ENCODE data around the gene VPS26B. TPM values are rescaled to one million over a fixed set of nuclear protein-coding genes. Genes with fewer than 3 reads are reported as not detected.

Gene VPS26B
- polyA plus RNA-seq, 1 donor from 2014 or later = 11.8 TPM

GRCh38 chr11:134260983-134261382 is 36.5 kb downstream of the VPS26B start:
- no peak overlapping the region for H3K4me3 Mint-ChIP-seq

GRCh38 chr11:134261626-134262488 is 37.4 kb downstream of the VPS26B start:
- Mint-ChIP-seq H3K4me1 (peaks cover 0 to 3% (median 0%) of the 10 kb centered on the region in 3 donors), H3K27me3 (no peaks in the 10 kb centered on the region), H3K9me3 (no peaks in the 10 kb centered on the region), H3K36me3 (peaks cover 4% of the 10 kb centered on the region), H3K4me3 (no peak overlapping the region), H3K27ac (no peak overlapping the region)

More at GRCh38 chr11:134260983-134261382, 36.5 kb downstream of the VPS26B start:
- Mint-ChIP-seq H3K27ac (no peak overlapping the region), H3K9me3 (no peaks in the 10 kb centered on the region), H3K4me1 (peaks cover 0 to 3% (median 0%) of the 10 kb centered on the region in 3 donors), H3K27me3 (no peaks in the 10 kb centered on the region), H3K36me3 (peaks cover 6% of the 10 kb centered on the region)

DNA sequence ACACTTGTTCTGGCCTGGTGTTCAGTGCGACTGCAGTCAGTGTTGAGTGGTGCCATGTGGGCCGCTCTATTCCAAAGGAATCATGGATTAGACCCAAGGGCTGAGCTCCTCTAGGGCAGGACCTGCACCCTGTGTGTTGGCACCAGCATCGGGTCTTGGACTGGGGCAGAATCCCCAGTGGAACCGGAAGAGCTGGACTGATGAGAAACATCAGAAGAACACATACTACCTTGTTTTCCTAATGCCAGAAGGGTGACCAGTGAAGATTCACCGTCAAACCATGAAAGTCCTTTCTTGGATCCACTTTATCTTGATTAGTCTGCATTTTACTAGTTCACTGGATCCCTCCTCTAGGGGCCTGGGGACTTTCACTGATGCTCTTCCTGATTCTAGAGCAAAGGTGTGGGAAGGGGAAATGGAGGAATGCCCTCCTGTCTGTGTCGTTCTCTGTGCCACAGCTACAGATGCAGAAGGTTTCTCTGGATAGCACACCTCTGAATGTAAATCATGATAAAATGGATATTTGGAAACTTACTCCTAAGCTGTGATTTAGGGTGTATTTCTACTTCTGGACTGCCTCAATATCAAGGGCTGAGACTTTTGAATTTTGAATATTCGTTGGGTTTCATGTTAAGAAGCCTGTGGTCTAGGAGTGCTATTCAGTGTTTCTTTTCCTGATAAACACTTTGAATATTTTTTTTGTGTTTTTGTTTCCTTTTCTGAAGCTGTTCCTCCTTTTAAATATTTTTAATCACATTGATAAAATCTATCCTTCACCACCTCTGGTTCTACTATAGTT is 40.7 kb downstream of the VPS26B start:
- Mint-ChIP-seq H3K27me3 (peaks cover 10% of the 10 kb centered on the region), H3K27ac (no peak overlapping the region), H3K9me3 (no peaks in the 10 kb centered on the region), H3K36me3 (peaks cover 2% of the 10 kb centered on the region), H3K4me3 (no peak overlapping the region), H3K4me1 (peaks cover 0 to 3% (median 1%) of the 10 kb centered on the region in 3 donors)

DNA sequence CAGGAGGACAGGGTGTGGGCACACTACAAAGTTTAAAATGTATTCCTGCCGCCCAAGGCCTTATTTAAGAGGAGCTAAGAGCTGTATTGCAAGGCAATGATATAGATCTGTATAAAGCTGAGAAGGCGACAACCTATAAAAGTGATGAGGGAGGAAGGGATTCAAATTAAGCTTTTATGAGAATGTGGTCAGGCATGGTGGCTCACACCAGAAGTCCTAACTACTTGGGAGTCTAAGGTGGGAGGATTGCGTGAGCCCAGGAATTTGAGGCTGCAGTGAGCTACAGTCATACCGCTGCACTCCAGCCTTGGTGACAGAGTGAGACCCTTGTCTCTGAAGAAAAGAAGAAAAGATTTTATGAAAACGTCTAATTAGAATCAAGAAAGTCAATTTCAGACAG is 42.0 kb downstream of the VPS26B start:
- H3K9me3 Mint-ChIP-seq = no peaks in the 10 kb centered on the region
- peaks cover 17% of the 10 kb centered on the region for H3K27me3 Mint-ChIP-seq
- H3K4me1 Mint-ChIP-seq = peaks cover 0 to 2% (median 0%) of the 10 kb centered on the region in 3 donors
- no peak overlapping the region for H3K4me3 Mint-ChIP-seq
- no peaks in the 10 kb centered on the region for H3K36me3 Mint-ChIP-seq
- H3K27ac Mint-ChIP-seq = no peak overlapping the region

- no peaks in the 10 kb centered on the region for H3K9me3 Mint-ChIP-seq
- H3K4me1 Mint-ChIP-seq = peaks cover 0 to 4% (median 0%) of the 10 kb centered on the region in 3 donors
- no peaks in the 10 kb centered on the region for H3K36me3 Mint-ChIP-seq
- no peak overlapping the region for H3K4me3 Mint-ChIP-seq
- no peak overlapping the region for H3K27ac Mint-ChIP-seq
- H3K27me3 Mint-ChIP-seq = peaks cover 17% of the 10 kb centered on the region
Measured at GRCh38 chr11:134266841-134267251, 42.4 kb downstream of the VPS26B start.

GRCh38 chr11:134267461-134267860 is 43.0 kb downstream of the VPS26B start:
- H3K4me1 Mint-ChIP-seq = peaks cover 0 to 4% (median 3%) of the 10 kb centered on the region in 3 donors
- no peaks in the 10 kb centered on the region for H3K36me3 Mint-ChIP-seq
- H3K27me3 Mint-ChIP-seq = peaks cover 20% of the 10 kb centered on the region
- H3K4me3 Mint-ChIP-seq = no peak overlapping the region
- no peaks in the 10 kb centered on the region for H3K9me3 Mint-ChIP-seq
- no peak overlapping the region for H3K27ac Mint-ChIP-seq

- peaks cover 24% of the 10 kb centered on the region for H3K27me3 Mint-ChIP-seq
- peak overlapping the region in 1 of 3 donors; percentile 50 for H3K27ac Mint-ChIP-seq
- H3K36me3 Mint-ChIP-seq = no peaks in the 10 kb centered on the region
- H3K4me1 Mint-ChIP-seq = peaks cover 3 to 6% (median 4%) of the 10 kb centered on the region in 3 donors
- H3K9me3 Mint-ChIP-seq = no peaks in the 10 kb centered on the region
- H3K4me3 Mint-ChIP-seq = no peak overlapping the region
Measured at GRCh38 chr11:134267966-134268365, 43.5 kb downstream of the VPS26B start.

DNA sequence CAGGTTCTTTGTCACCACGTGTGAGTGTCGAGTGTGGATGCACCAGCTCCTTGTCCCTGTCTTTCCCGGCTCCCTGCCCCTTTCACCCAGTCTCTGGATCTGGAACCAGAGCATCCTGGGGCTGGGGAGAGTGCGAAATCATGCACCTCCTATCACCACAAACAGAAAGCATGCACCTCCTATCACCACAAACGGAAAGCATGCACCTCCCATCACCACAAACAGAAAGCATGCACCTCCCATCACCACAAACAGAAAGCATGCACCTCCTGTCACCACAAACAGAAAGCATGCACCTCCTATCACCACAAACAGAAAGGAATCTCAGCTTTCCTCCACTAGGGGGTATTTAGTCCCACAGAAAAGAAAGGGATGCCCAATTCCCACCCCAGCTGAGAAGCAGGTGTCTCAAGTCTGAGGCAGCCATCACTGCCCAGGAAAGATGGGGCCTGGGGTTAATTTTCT is 45.8 kb downstream of the VPS26B start:
- H3K36me3 Mint-ChIP-seq = no peaks in the 10 kb centered on the region
- H3K4me3 Mint-ChIP-seq = no peak overlapping the region
- H3K9me3 Mint-ChIP-seq = no peaks in the 10 kb centered on the region
- H3K27ac Mint-ChIP-seq = no peak overlapping the region
- H3K27me3 Mint-ChIP-seq = peaks cover 37% of the 10 kb centered on the region
- H3K4me1 Mint-ChIP-seq = peaks cover 5 to 13% (median 9%) of the 10 kb centered on the region in 3 donors

DNA sequence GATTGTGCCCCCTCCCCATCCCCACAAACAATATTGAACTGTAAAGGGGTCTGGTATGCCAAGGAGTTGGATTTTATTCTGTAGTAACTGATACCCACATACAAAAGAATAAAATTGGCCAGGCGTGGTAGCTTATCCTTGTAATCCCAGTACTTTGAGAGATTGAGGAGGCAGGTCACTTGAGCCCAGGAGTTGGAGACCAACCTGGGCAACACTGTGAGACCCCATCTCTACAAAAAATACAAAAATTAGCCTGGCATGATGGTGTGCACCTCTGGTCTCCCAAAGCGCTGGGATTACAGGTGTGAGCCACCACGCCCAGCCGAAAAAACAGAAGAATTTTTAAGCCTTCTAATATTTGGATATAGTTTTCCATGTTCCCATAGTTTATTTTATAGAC is 47.5 kb downstream of the VPS26B start:
- H3K4me3 Mint-ChIP-seq = no peak overlapping the region
- H3K36me3 Mint-ChIP-seq = no peaks in the 10 kb centered on the region
- no peaks in the 10 kb centered on the region for H3K9me3 Mint-ChIP-seq
- peaks cover 7 to 22% (median 18%) of the 10 kb centered on the region in 3 donors for H3K4me1 Mint-ChIP-seq
- H3K27me3 Mint-ChIP-seq = peaks cover 47% of the 10 kb centered on the region
- H3K27ac Mint-ChIP-seq = no peak overlapping the region

DNA sequence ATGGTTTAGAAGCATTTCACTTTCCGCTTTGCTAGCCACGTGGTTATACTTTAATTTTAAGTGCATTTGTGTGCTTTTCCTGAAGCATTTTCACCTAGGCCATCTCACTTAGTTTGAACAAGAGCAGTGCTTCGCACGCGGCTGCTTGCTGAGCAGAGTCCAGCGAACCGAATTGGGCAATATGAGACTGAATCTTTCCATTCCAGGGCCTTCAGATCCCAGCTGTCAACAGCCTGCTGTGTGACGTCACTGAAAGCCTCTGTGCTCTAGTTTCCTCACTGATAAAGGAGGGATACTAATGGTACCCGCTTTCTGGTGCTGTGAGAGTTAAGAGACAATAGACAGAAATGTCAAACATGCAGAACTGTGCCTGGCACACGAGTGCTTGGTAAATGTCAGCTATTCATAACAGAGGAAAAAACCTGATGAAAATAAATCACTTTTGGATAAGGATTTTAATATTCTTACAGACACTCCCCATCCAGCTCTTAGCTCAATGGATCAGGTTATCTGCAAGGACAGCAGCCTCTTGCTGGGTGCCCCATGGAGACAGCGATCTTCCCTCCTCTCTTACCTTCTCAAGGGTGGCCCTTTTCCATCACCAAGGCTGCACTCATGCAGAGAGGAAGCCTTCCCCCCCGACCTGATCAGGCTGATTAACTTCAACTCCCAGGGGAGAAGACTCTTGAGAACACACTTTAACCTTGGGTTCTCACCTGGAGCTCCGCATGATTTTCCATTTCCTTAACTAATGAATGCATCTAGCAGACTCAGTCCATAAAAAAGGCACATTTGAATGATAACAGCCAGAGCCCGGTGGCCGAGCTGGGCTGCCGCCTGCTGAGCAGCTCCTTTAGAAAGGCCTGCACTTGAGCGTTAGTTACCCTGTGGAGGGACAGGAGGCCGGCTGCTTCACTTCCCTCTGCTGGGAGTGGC is 48.2 kb downstream of the VPS26B start:
- peaks cover 9 to 25% (median 21%) of the 10 kb centered on the region in 3 donors for H3K4me1 Mint-ChIP-seq
- H3K4me3 Mint-ChIP-seq = no peak overlapping the region
- H3K27me3 Mint-ChIP-seq = peaks cover 53% of the 10 kb centered on the region
- no peaks in the 10 kb centered on the region for H3K36me3 Mint-ChIP-seq
- H3K27ac Mint-ChIP-seq = no peak overlapping the region
- peaks cover 0 to 3% (median 0%) of the 10 kb centered on the region in 3 donors for H3K9me3 Mint-ChIP-seq

- no peaks in the 10 kb centered on the region for H3K36me3 Mint-ChIP-seq
- H3K4me1 Mint-ChIP-seq = peaks cover 8 to 25% (median 21%) of the 10 kb centered on the region in 3 donors
- no peak overlapping the region for H3K4me3 Mint-ChIP-seq
- H3K9me3 Mint-ChIP-seq = peaks cover 0 to 4% (median 0%) of the 10 kb centered on the region in 3 donors
- no peak overlapping the region for H3K27ac Mint-ChIP-seq
- peaks cover 53% of the 10 kb centered on the region for H3K27me3 Mint-ChIP-seq
Measured at GRCh38 chr11:134273317-134273712, 48.8 kb downstream of the VPS26B start.

GRCh38 chr11:134275188-134275533 is 50.7 kb downstream of the VPS26B start:
- peaks cover 0 to 10% (median 0%) of the 10 kb centered on the region in 3 donors for H3K9me3 Mint-ChIP-seq
- no peak overlapping the region for H3K27ac Mint-ChIP-seq
- peaks cover 8 to 25% (median 21%) of the 10 kb centered on the region in 3 donors for H3K4me1 Mint-ChIP-seq
- H3K36me3 Mint-ChIP-seq = peaks cover 4% of the 10 kb centered on the region
- peaks cover 55% of the 10 kb centered on the region for H3K27me3 Mint-ChIP-seq
- H3K4me3 Mint-ChIP-seq = peak overlapping the region; percentile 68 to 89 (median 81)

DNA sequence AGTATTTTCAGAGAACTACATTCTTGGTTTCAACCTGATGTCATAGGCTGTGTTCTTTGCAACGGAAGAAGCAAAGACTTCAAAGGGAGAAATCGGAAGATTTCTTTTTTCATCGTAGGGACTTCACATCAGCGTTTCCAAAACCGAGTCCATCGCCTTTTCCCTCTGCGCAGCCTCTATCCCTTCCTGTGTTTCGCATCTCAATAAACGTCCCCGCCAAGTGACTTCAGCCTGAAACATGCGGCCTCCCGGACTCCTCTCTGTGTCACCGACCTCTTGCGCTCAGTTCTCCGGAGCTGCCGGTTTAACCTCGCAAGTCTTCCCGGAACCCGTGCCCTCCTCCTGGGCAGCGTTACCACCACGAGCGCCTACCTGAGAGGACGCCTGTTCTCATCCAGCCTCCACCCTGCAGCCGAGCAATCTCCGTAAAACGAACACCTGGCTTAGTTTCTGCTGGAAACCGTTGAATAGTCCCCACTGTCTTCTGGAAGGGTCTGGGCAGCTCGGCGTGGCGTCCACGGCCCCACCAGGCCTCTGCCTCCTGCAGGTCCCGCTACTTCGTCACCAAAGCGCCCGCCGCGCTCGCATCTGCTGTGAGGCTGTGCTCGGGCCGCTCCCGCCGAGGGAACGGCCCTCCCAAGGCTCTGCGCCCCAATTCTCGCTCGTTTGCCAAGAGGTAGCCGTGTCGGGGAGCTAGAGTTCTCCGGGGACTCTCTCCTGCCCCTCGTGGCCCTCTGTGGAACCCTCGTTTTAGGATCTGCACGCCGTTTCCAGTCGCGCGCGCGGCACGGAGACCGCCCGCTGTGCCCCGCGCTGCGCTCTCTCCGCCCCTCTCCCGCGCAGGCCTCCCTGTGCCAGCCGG is 51.3 kb downstream of the VPS26B start, which contains the start of gene GLB1L3:
Gene GLB1L3, plus strand, starts transcription at position 846 of the 862 bp plus-strand sequence. CDS start 362 bp downstream, outside the sequence.
- peaks cover 4% of the 10 kb centered on the region for H3K36me3 Mint-ChIP-seq
- peaks cover 8 to 25% (median 21%) of the 10 kb centered on the region in 3 donors for H3K4me1 Mint-ChIP-seq
- H3K27me3 Mint-ChIP-seq = peaks cover 53% of the 10 kb centered on the region
- peak within 1 kb of the TSS; percentile 75 to 89 (median 82) for H3K4me3 Mint-ChIP-seq
- peak within 1 kb of the TSS in 1 of 3 donors; percentile 65 for H3K27ac Mint-ChIP-seq
- peaks cover 0 to 10% (median 0%) of the 10 kb centered on the region in 3 donors for H3K9me3 Mint-ChIP-seq
